ENCODE results near the gene HRH2.

- TF ChIP-seq POLR2AphosphoS5 (IDR thresholded peaks at IDR 0.05; ENCODE audit: borderline replicate concordance, low read depth, low read length) (no peak), EZH2 (IDR thresholded peaks at IDR 0.05) (no peak)
Measured at GRCh38 chr5:175752826-175753535, 95.1 kb downstream of the HRH2 start.

All from SK-N-MC (cell line).